GM12878 (cell line): ENCODE measurements around the gene IQCK. TPM values are rescaled to one million over a fixed set of nuclear protein-coding genes. Genes with fewer than 3 reads are reported as not detected.
"Not testable (repeated sequence)": the region's sequence is repeated elsewhere in the genome, so short reads cannot be mapped to it uniquely, and the experiment has no call there.

Experiments
- ATAC-seq: fragments of 200-7000 bp; cut with Tn5 transposase; 3 replicates; pipeline ENCODE4 v1.9.1; 2020; ENCODE audit warnings: mild to moderate bottlenecking, moderate library complexity
- BruUV-seq: library from RNA; stranded (reverse); fragments of 400-500 nt; replicated peaks from 2 replicates; lab custom pipeline; 2021; lab: Mats Ljungman, UMichigan
- CTCF ChIA-PET: fragments of 300-600 bp; sonication (Branson Sonifier 250); formaldehyde crosslinking; extraction: SDS; loops from one replicate; lab custom pipeline; 2021; ENCODE audit warnings: inconsistent platforms; lab: Yijun Ruan, JAX
- POLR2A ChIA-PET: fragments of 350-600 bp; formaldehyde crosslinking; extraction: SDS; loops from one replicate; lab custom pipeline; 2021; ENCODE audit warnings: inconsistent platforms; lab: Charles Lee
- RAD21 ChIA-PET: fragments of 300-600 bp; sonication (Branson Sonifier 250); formaldehyde crosslinking; loops from one replicate; lab custom pipeline; 2023; ENCODE audit warnings: antibody characterized with exemption; ENCODE audit not compliant: unreplicated experiment; lab: Charles Lee
- SMC1A ChIA-PET: fragments of 300-600 bp; sonication (Branson Sonifier 250); formaldehyde crosslinking; loops from one replicate; lab custom pipeline; 2023; ENCODE audit not compliant: unreplicated experiment, uncharacterized antibody; lab: Charles Lee
- DNase-seq: peaks from one replicate; pipeline ENCODE4 v3.0.0-alpha.2; 2011; ENCODE audit warnings: low read depth, low spot score
- FAIRE-seq: peaks from 3 replicates; lab custom pipeline; 2011; peaks lifted over from hg19 to GRCh38; lab: Jason Lieb, UNC
- H2AFZ ChIP-seq: 2 replicates; pipeline ENCODE4 v1.6.0; 2011; ENCODE audit warnings: low read depth, low read length, control low read depth; ENCODE audit not compliant: control insufficient read depth
- H3K27ac ChIP-seq: 2 replicates; pipeline ENCODE4 v1.5.1; 2011; ENCODE audit warnings: control low read depth; ENCODE audit not compliant: control insufficient read depth, insufficient read depth
- H3K27me3 ChIP-seq, 2 experiments: replicated peaks in 1 of 2; 2 replicates each; pipeline versions ENCODE4 v1.6.0 to v1.6.1; 2011; ENCODE audit warnings: low read length in 1 of 2; ENCODE audit not compliant: control insufficient read depth in 2 of 2, insufficient read depth in 2 of 2
- H3K36me3 ChIP-seq, 2 experiments: 2 replicates each; pipeline ENCODE4 v1.5.1; 2011; ENCODE audit warnings: low read length in 1 of 2; ENCODE audit not compliant: control insufficient read depth in 2 of 2, insufficient read depth in 2 of 2
- H3K4me1 ChIP-seq: 2 replicates; pipeline ENCODE4 v1.6.1; 2011; ENCODE audit warnings: mild to moderate bottlenecking, low read length, moderate library complexity, mixed read lengths; ENCODE audit not compliant: control insufficient read depth, insufficient read depth
- H3K4me2 ChIP-seq: 2 replicates; pipeline ENCODE4 v1.6.0; 2011; ENCODE audit warnings: control low read depth; ENCODE audit not compliant: control insufficient read depth, insufficient read depth
- H3K4me3 ChIP-seq: fragments of 200-600 bp; sonication (generic); 2 replicates; pipeline ENCODE4 v1.5.1; 2016
- H3K79me2 ChIP-seq: 2 replicates; pipeline ENCODE4 v1.6.0; 2011; ENCODE audit warnings: low read length; ENCODE audit not compliant: control insufficient read depth, insufficient read depth
- H3K9ac ChIP-seq: 2 replicates; pipeline ENCODE4 v1.8.0; 2011; ENCODE audit warnings: low read length, control low read depth, mixed read lengths; ENCODE audit not compliant: control insufficient read depth, insufficient read depth
- H3K9me3 ChIP-seq: replicated peaks from 3 replicates; pipeline ENCODE4 v1.5.1; 2011; ENCODE audit warnings: mild to moderate bottlenecking, low read length; ENCODE audit not compliant: control insufficient read depth, insufficient read depth
- H4K20me1 ChIP-seq: 2 replicates; pipeline ENCODE4 v1.6.0; 2011; ENCODE audit not compliant: control insufficient read depth, insufficient read depth
- BACH1 ChIP-seq: fragments of 450-650 bp; IDR thresholded peaks from 2 replicates; pipeline ENCODE4 v1.6.1; 2017; ENCODE audit warnings: mild to moderate bottlenecking, borderline replicate concordance
- FOXK2 ChIP-seq: fragments of 450-650 bp; IDR thresholded peaks from 2 replicates; pipeline ENCODE4 v1.6.1; 2017; ENCODE audit warnings: mild to moderate bottlenecking, moderate library complexity
- MEF2A ChIP-seq: IDR thresholded peaks from 2 replicates; pipeline ENCODE4 v1.6.1; 2011; ENCODE audit warnings: low read depth, mild to moderate bottlenecking, low read length, moderate library complexity; ENCODE audit not compliant: insufficient read depth
- RELA ChIP-seq: fragments of 450-650 bp; IDR thresholded peaks from 2 replicates; pipeline ENCODE4 v1.8.0; 2014; ENCODE audit warnings: borderline replicate concordance; ENCODE audit not compliant: partially characterized antibody
- SPI1 ChIP-seq: IDR thresholded peaks from 2 replicates; pipeline ENCODE4 v1.6.1; 2011; ENCODE audit warnings: low read depth, mild to moderate bottlenecking, low read length, moderate library complexity, borderline replicate concordance; ENCODE audit not compliant: insufficient read depth
- TBL1XR1 ChIP-seq: IDR thresholded peaks from 2 replicates; pipeline ENCODE4 v1.6.1; 2012; ENCODE audit warnings: low read depth, low read length, improper control_type of control experiment
- TCF3 ChIP-seq: IDR thresholded peaks from 2 replicates; pipeline ENCODE4 v1.6.1; 2012; ENCODE audit warnings: low read depth, mild to moderate bottlenecking, low read length, borderline replicate concordance; ENCODE audit not compliant: insufficient read depth
- TCF7 ChIP-seq: IDR thresholded peaks from 2 replicates; pipeline ENCODE4 v1.6.1; 2014; ENCODE audit warnings: antibody characterized with exemption, borderline replicate concordance
- ZNF207 ChIP-seq: fragments of 450-650 bp; IDR thresholded peaks from 2 replicates; pipeline ENCODE4 v1.6.1; 2014; ENCODE audit warnings: antibody characterized with exemption, mild to moderate bottlenecking, borderline replicate concordance
- WGBS: methylation state at CpG from one replicate; pipeline ENCODE4 v1.1.6; 2016; ENCODE audit warnings: low lambda C conversion rate; ENCODE audit not compliant: insufficient replicate concordance, insufficient coverage; ENCODE audit errors: missing lambda C conversion rate; 5-methylcytosine and 5-hydroxymethylcytosine counted together
- in situ Hi-C: fragments of 300-500 bp; cut with MboI; formaldehyde crosslinking; loops from 9 replicates; pipeline ENCODE4 v1.14.3; 2018; ENCODE audit warnings: mixed read lengths
- intact Hi-C: fragments of 100-400 bp; cut with micrococcal nuclease; formaldehyde crosslinking; loops from one replicate; pipeline ENCODE4 v1.14.2; 2022; ENCODE audit not compliant: unreplicated experiment
- polyA plus RNA-seq, 11 experiments: library from polyadenylated mRNA; depleted of rRNA in 4 of 11; unstranded in 6 of 11; stranded (reverse) in 5 of 11; fragments of >200 nt; fragmentation: Nextera tagmentation in 4 of 11; fragmentation: Illumina TruSeq in 1 of 11; extraction: Ambion mirVana in 4 of 11; extraction: Trizol in 1 of 11; gene quantifications; 1 replicate in 1 of 11; 2 replicates in 10 of 11; pipeline versions ENCODE4 v1.2.1 to v1.2.3, GENCODE V29; 2011 to 2016; ENCODE audit warnings: inconsistent platforms in 2 of 11, missing spikeins in 2 of 11, low read depth in 1 of 11
- total RNA-seq, 4 experiments: library from RNA; depleted of rRNA in 3 of 4; stranded (reverse); fragments of >200 nt in 3 of 4; fragmentation: Illumina TruSeq in 1 of 4; extraction: Trizol in 1 of 4; gene quantifications; 2 replicates each; pipeline versions ENCODE4 v1.2.1 to v1.2.3, GENCODE V29; 2013 to 2021
- TF ChIP-seq, protein P1 (sequence below), 3 experiments: IDR thresholded peaks in 2 of 3; conservative IDR thresholded peaks in 1 of 3; 2 replicates each; pipeline ENCODE4 v1.5.1; 2011; ENCODE audit warnings: low read depth in 3 of 3, low read length in 3 of 3, mild to moderate bottlenecking in 3 of 3, control low read depth in 2 of 3, moderate library complexity in 2 of 3, inconsistent platforms in 1 of 3, mixed read lengths in 1 of 3; ENCODE audit not compliant: control insufficient read depth in 2 of 3, insufficient read depth in 1 of 3; ENCODE audit errors: extremely low read depth in 1 of 3

The IQCK gene
- total and polyA plus RNA-seq, 10 of the 15 experiments (the other 5 are each of a cell fraction or from before 2014, with no cell fraction given) = 1.0 to 4.2 (median 2.4) TPM

DNA sequence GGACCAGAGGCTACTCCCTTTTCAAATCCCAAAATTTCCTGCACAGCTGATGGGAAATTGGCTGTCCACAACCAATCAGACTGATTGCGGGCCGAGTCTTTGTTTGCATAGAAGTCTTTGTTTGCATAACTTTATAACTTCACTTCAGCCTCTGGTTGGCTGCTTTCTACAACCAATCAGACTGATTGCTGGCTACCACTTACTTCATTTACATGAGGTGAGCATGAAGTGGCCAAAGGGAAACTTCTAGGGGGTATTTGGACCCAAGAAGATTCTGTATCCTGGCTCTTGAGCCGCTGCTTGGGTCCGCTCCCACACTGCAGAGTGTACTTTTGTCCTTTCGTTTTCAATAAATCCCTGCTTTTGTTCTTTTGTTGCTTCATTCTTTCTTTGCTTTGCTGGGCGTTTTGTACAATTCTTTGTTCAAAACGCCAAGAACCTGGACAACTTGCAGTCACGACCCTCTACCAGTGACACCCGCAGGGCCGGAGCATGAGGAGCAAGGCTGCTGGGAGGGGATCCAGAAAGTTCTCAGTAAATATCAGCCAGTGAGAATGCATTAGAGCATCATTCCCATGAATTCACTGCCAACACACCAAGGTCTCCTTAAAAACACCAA is 67.5 kb downstream of the IQCK start:
- no peak for DNase-seq
- in situ Hi-C loops (no loop called here), intact Hi-C loops (no loop called here)
- ChIA-PET CTCF (no interaction called here), SMC1A (no interaction called here), POLR2A (no interaction called here), RAD21 (no interaction called here)
- no peak for FAIRE-seq
- TF ChIP-seq SPI1 = no peak
- no peak for TF ChIP-seq RELA
- no peak for TF ChIP-seq ZNF207
- no peak for TF ChIP-seq TBL1XR1
- no peak for TF ChIP-seq TCF7
- no peak for TF ChIP-seq BACH1
- TF ChIP-seq MEF2A = no peak
- no peak for TF ChIP-seq FOXK2
- TF ChIP-seq, protein P1, sequence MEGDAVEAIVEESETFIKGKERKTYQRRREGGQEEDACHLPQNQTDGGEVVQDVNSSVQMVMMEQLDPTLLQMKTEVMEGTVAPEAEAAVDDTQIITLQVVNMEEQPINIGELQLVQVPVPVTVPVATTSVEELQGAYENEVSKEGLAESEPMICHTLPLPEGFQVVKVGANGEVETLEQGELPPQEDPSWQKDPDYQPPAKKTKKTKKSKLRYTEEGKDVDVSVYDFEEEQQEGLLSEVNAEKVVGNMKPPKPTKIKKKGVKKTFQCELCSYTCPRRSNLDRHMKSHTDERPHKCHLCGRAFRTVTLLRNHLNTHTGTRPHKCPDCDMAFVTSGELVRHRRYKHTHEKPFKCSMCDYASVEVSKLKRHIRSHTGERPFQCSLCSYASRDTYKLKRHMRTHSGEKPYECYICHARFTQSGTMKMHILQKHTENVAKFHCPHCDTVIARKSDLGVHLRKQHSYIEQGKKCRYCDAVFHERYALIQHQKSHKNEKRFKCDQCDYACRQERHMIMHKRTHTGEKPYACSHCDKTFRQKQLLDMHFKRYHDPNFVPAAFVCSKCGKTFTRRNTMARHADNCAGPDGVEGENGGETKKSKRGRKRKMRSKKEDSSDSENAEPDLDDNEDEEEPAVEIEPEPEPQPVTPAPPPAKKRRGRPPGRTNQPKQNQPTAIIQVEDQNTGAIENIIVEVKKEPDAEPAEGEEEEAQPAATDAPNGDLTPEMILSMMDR (IDR thresholded peaks at IDR 0.05 in 2 of 3, conservative IDR thresholded peaks at IDR 0.05 in 1 of 3; ENCODE audit: control insufficient read depth in 2 of 3, extremely low read depth in 1 of 3, insufficient read depth in 1 of 3, low read depth in 3 of 3, low read length in 3 of 3) = no peak
- no peak for TF ChIP-seq TCF3
- Histone ChIP-seq H3K27me3 (no peaks in the 10 kb centered on the region), H3K9ac (no peak overlapping the region), H3K4me2 (no peak overlapping the region), H3K79me2 (no peaks in the 10 kb centered on the region), H3K27ac (no peak overlapping the region), H3K36me3 (no peaks in the 10 kb centered on the region), H3K4me1 (no peaks in the 10 kb centered on the region), H4K20me1 (no peaks in the 10 kb centered on the region), H2AFZ (no peak overlapping the region), H3K9me3 (no peaks in the 10 kb centered on the region), H3K4me3 (no peak overlapping the region)
- BruUV-seq = no TSS peak
- ATAC-seq = no peak
- WGBS = 52% methylated on average over 10 of the region's 10 CpGs

DNA sequence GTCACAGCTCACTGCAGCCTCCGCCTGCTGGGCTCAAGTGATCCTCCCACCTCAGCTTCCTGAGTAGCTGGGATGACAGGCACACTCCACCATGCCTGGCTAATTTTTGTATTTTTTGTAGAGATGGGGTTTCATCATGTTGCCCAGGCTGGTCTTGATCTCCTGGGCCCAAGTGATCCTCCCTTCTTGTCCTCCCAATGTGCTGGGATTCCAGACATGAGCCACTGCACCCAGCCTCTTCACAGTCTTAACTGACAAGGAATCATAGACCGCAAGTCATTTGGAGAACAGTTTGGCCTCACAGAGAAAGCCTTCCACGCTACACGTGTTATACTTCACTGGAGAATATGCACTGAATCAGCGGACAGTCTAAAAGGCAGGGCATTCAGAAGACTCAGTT is 83.3 kb downstream of the IQCK start:
- in situ Hi-C loops, POLR2A ChIA-PET, ATAC-seq, H3K4me2 ChIP-seq, H3K4me3 ChIP-seq, H3K4me1 ChIP-seq, H3K27ac ChIP-seq, H3K27me3 ChIP-seq, FAIRE-seq, H3K9me3 ChIP-seq, H3K9ac ChIP-seq, CTCF ChIA-PET, RAD21 ChIA-PET, DNase-seq, SMC1A ChIA-PET, BruUV-seq, H4K20me1 ChIP-seq, H3K36me3 ChIP-seq, H3K79me2 ChIP-seq, H2AFZ ChIP-seq: not testable (repeated sequence)
- intact Hi-C loops = loop anchor here (10.0 kb wide), 1 partner anchor 53 kb away; no protein-coding TSS in a partner anchor
- 0% methylated on average over 1 of the region's 5 CpGs for WGBS
